MCF 10A (cell line): ENCODE data around the gene CD96. TPM values are rescaled to one million over a fixed set of nuclear protein-coding genes. Genes with fewer than 3 reads are reported as not detected.
A peak's percentile ranks its signal among the peaks of the same experiment; 100 is the strongest.

Source experiments
- BruUV-seq: library from RNA; stranded (reverse); fragments of 400-500 nt; replicated peaks from 2 replicates; lab custom pipeline; 2021; lab: Mats Ljungman, UMichigan
- CTCF ChIA-PET: fragments of 300-600 bp; sonication (Branson Sonifier 250); formaldehyde crosslinking; extraction: SDS; loops from one replicate; lab custom pipeline; 2021; ENCODE audit warnings: antibody characterized with exemption, inconsistent platforms; lab: Yijun Ruan, JAX
- POLR2A ChIA-PET: fragments of 300-600, 350-650 bp; sonication (Branson Sonifier 250); formaldehyde crosslinking; extraction: SDS; loops from one replicate; lab custom pipeline; 2020; ENCODE audit warnings: antibody characterized with exemption, inconsistent platforms; lab: Yijun Ruan, JAX
- DNase-seq: peaks from one replicate; pipeline ENCODE4 v3.0.0-alpha.2; 2018; ENCODE audit not compliant: unreplicated experiment
- H3K27ac Mint-ChIP-seq: one replicate; pipeline ENCODE4 v1.8.0; 2022; ENCODE audit warnings: mild to moderate bottlenecking, low read depth, mixed read lengths; ENCODE audit not compliant: unreplicated experiment
- H3K27me3 Mint-ChIP-seq: one replicate; pipeline ENCODE4 v1.8.0; 2022; ENCODE audit warnings: mixed read lengths; ENCODE audit not compliant: insufficient read depth, unreplicated experiment
- H3K36me3 Mint-ChIP-seq: one replicate; pipeline ENCODE4 v1.8.0; 2022; ENCODE audit warnings: mild to moderate bottlenecking, moderate library complexity, mixed read lengths; ENCODE audit not compliant: insufficient read depth, unreplicated experiment
- H3K4me1 Mint-ChIP-seq: one replicate; pipeline ENCODE4 v1.8.0; 2022; ENCODE audit warnings: mixed read lengths; ENCODE audit not compliant: insufficient read depth, unreplicated experiment
- H3K4me3 Mint-ChIP-seq: one replicate; pipeline ENCODE4 v1.8.0; 2022; ENCODE audit warnings: mild to moderate bottlenecking, moderate library complexity, mixed read lengths; ENCODE audit not compliant: unreplicated experiment
- H3K9me3 Mint-ChIP-seq: one replicate; pipeline ENCODE4 v1.8.0; 2022; ENCODE audit warnings: mixed read lengths; ENCODE audit not compliant: unreplicated experiment
- intact Hi-C: fragments of 100-400 bp; cut with micrococcal nuclease; formaldehyde crosslinking; loops from 2 replicates; pipeline ENCODE4 v1.14.1; 2022
- total RNA-seq: library from RNA; stranded (reverse); gene quantifications from 2 replicates; pipeline ENCODE4 v1.2.3, GENCODE V29; 2022
- TF ChIP-seq, protein P1 (sequence below): fragments of 200-600 bp; IDR thresholded peaks from one replicate; pipeline ENCODE4 v1.8.0; 2022; ENCODE audit warnings: antibody characterized with exemption, mild to moderate bottlenecking; ENCODE audit not compliant: unreplicated experiment

Gene CD96
- total RNA-seq, 1 experiment from 2014 or later: 0.09 TPM

DNA sequence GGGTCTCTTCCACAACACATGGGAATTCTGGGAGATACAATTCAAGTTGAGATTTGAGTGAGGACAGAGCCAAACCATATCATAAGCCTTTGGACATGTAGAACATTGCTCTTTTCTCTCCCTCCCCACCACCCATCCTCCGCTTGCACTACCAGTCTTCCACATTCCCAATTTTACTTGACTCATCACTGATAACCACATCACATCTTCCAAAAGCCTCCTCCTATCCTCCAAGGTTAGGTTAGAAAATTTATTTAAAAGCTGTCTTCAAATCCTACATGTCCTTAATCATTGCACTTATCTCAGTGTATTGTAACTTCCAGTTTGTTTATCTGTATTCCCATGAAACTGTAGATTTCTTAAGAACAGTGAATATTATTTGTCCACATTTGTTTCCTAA is 42.7 kb downstream of the CD96 start:
- no peak for DNase-seq
- Mint-ChIP-seq H3K4me1 (peaks cover 54% of the 10 kb centered on the region), H3K27ac (peak overlapping the region; percentile 88), H3K36me3 (peaks cover 6% of the 10 kb centered on the region), H3K9me3 (peaks cover 7% of the 10 kb centered on the region), H3K4me3 (no peak overlapping the region), H3K27me3 (no peaks in the 10 kb centered on the region)
- TF ChIP-seq, protein P1, sequence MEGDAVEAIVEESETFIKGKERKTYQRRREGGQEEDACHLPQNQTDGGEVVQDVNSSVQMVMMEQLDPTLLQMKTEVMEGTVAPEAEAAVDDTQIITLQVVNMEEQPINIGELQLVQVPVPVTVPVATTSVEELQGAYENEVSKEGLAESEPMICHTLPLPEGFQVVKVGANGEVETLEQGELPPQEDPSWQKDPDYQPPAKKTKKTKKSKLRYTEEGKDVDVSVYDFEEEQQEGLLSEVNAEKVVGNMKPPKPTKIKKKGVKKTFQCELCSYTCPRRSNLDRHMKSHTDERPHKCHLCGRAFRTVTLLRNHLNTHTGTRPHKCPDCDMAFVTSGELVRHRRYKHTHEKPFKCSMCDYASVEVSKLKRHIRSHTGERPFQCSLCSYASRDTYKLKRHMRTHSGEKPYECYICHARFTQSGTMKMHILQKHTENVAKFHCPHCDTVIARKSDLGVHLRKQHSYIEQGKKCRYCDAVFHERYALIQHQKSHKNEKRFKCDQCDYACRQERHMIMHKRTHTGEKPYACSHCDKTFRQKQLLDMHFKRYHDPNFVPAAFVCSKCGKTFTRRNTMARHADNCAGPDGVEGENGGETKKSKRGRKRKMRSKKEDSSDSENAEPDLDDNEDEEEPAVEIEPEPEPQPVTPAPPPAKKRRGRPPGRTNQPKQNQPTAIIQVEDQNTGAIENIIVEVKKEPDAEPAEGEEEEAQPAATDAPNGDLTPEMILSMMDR: no peak
- intact Hi-C loops: loop anchor here (2.0 kb wide), 1 partner anchor 26 kb away; no protein-coding TSS in a partner anchor
- BruUV-seq: no TSS peak
- ChIA-PET POLR2A (interaction anchor here (0.7 to 2.1 kb wide), 9 partner anchors 9 to 430 kb away, joined by 3 to 40 read pairs (median 4); partner anchors contain the start of gene ZBED2), CTCF (interaction anchor here (0.9 to 1.5 kb wide), 3 partner anchors 10 to 383 kb away, joined by 5 to 6 read pairs (median 6); partner anchors contain the start of gene ZBED2)

DNA sequence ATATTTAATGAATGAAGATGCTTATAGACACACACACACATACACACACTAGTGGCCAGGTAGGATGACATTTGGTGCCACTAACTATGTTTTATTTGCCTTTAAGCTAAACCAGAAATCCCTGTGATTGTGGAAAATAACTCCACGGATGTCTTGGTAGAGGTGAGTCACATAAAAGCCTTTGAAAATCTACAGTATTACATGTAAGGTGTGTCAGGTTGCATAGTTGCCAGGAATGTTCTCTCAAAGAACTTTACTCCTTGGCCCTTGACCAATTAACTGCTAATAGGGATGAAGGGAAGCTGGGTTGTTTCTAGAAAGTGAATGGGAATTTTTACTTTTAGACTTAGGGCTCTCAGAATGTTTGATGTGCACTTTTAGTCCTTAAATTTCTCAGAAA is 43.2 kb downstream of the CD96 start:
- peaks cover 6% of the 10 kb centered on the region for H3K36me3 Mint-ChIP-seq
- intact Hi-C loops: loop anchor here (2.0 kb wide), 1 partner anchor 26 kb away; no protein-coding TSS in a partner anchor
- BruUV-seq: no TSS peak
- POLR2A ChIA-PET: interaction anchor here (0.7 to 2.1 kb wide), 11 partner anchors 9 to 429 kb away, joined by 3 to 40 read pairs (median 3); partner anchors contain the start of gene ZBED2
- peaks cover 7% of the 10 kb centered on the region for H3K9me3 Mint-ChIP-seq
- H3K4me3 Mint-ChIP-seq: no peak overlapping the region
- peak overlapping the region; percentile 88 for H3K27ac Mint-ChIP-seq
- peak; percentile 84 for DNase-seq
- H3K4me1 Mint-ChIP-seq: peaks cover 59% of the 10 kb centered on the region
- CTCF ChIA-PET: interaction anchor here (0.6 to 1.5 kb wide), 10 partner anchors 10 to 382 kb away, joined by 3 to 6 read pairs (median 4); partner anchors contain the start of gene ZBED2
- TF ChIP-seq, protein P1: no peak
- H3K27me3 Mint-ChIP-seq: no peaks in the 10 kb centered on the region

GRCh38 chr3:111588527-111588926 is 46.5 kb downstream of the CD96 start:
- no peak overlapping the region for H3K4me3 Mint-ChIP-seq
- CTCF ChIA-PET: interaction anchor here (0.6 to 3.9 kb wide), 3 partner anchors 10 to 233 kb away, joined by 3 to 36 read pairs (median 5); no protein-coding TSS in a partner anchor
- BruUV-seq: no TSS peak
- TF ChIP-seq, protein P1: no peak
- H3K27ac Mint-ChIP-seq: peak overlapping the region; percentile 77
- H3K36me3 Mint-ChIP-seq: peaks cover 6% of the 10 kb centered on the region
- H3K4me1 Mint-ChIP-seq: peaks cover 58% of the 10 kb centered on the region
- peaks cover 7% of the 10 kb centered on the region for H3K9me3 Mint-ChIP-seq
- POLR2A ChIA-PET: interaction anchor here (0.6 to 2.0 kb wide), 3 partner anchors 10 to 391 kb away, joined by 3 to 12 read pairs (median 3); partner anchors contain the start of gene ABHD10
- H3K27me3 Mint-ChIP-seq: no peaks in the 10 kb centered on the region
- intact Hi-C loops: no loop called here
- DNase-seq: no peak

DNA sequence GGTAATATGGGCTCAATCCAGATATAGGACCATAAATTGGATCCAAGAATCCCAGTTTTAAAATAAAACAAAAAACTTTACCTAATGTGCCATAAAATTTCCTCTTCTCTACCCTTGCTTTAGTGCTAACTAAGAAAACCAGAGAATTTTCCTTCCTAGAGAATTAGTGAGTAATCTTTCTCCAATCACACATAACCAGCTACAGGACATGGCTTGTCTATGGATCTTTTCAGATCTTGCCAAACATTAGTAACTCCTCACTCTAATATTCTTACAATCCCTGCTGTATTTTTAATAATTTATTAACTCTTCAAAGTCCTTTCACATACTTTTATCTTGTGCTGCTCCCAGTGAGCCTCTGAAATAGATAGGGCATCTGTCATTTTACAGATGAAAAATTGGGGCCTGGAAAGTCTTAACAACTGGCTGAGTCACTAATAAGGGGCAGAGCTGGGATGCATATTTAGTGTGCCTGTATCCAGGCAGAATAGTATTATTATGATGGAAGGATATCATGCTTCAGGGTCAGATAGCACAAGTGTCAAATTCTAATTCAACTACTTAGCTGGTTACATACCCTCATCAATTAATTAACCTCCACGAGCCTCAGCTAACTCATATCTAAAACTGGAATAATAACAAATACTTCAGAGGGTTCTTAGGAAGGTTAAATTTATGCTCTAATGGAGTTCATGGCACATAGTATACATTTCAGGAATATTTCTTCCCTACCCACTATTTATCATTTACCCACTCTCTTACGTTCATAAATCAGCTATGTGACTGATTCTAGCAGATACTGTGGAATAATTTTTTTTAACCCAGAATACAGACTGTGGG is 47.5 kb downstream of the CD96 start:
- Mint-ChIP-seq H3K27me3 (no peaks in the 10 kb centered on the region), H3K27ac (peak overlapping the region; percentile 77), H3K4me3 (no peak overlapping the region), H3K4me1 (peaks cover 60% of the 10 kb centered on the region), H3K36me3 (peaks cover 6% of the 10 kb centered on the region), H3K9me3 (peaks cover 7% of the 10 kb centered on the region)
- ChIA-PET CTCF (interaction anchor here (0.5 to 3.9 kb wide), 12 partner anchors 9 to 506 kb away, joined by 3 to 36 read pairs (median 3); no protein-coding TSS in a partner anchor), POLR2A (interaction anchor here (0.5 to 2.1 kb wide), 12 partner anchors 11 to 1088 kb away, joined by 3 to 12 read pairs (median 4); partner anchors contain the start of gene ABHD10)
- BruUV-seq: no TSS peak
- DNase-seq: no peak
- intact Hi-C loops: no loop called here
- TF ChIP-seq, protein P1: no peak
